Activated T-helper 1 cell treated with anti-CD3 and anti-CD28 coated beads, Interleukin-2, amount 50 U/mL, for 16 hours (primary cell): ENCODE data around the gene LYPD4.
A peak's percentile ranks its signal among the peaks of the same experiment; 100 is the strongest.

Experiments used
- DNase-seq, 2 donors: peaks; one replicate each; pipeline ENCODE4 v3.0.0-alpha.2; 2020; ENCODE audit warnings: low read depth in 1 of 2, low spot score in 1 of 2

The LYPD4 gene

GRCh38 chr19:41844601-41845000, at the start of gene LYPD4:
Gene LYPD4, minus strand, starts transcription at chr19:41844683. Its CDS starts 5,398 bp downstream, at chr19:41839285.
- no peak for DNase-seq

- no peak for DNase-seq
Observed at GRCh38 chr19:41893899-41894298, 49.4 kb upstream of the LYPD4 start.

DNA sequence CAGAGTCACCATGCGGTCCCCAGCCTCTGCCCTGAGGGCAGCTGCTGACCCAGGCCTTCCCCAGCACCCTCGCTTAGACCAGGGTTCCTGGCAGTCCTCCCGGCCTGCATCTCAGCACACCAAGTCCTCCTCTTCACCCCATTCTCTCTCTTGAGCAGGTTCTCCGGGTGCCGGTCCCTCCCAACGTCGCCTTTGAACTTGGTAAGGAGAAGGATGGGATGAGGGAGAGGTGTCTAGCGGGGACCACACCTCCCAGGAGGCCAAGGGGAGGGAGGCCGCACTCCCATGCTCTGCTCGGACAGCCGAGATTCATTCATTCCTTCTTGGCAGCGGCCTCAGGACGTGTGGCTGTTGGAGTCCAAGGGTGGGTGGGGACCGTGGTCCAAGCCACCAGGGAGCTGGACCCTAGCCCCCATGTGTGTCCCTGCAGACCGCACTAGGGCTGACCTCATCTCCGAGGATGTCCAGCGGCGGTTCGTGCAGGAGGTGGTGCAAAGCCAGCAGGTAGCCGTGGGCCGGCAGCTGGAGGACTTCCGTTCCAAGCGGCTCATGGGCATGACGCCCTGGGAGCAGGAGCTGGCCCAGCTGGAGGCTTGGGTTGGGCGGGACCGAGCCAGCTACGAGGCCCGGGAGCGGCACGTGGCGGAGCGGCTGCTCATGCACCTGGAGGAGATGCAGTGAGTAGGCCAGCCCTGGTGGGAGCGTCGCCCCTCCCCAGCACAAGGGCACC, 47.9 kb upstream of the LYPD4 start:
- no peak for DNase-seq

- DNase-seq: no peak
Observed at GRCh38 chr19:41890936-41891335, 46.5 kb upstream of the LYPD4 start.

GRCh38 chr19:41889896-41890295, 45.4 kb upstream of the LYPD4 start:
- no peak for DNase-seq

DNA sequence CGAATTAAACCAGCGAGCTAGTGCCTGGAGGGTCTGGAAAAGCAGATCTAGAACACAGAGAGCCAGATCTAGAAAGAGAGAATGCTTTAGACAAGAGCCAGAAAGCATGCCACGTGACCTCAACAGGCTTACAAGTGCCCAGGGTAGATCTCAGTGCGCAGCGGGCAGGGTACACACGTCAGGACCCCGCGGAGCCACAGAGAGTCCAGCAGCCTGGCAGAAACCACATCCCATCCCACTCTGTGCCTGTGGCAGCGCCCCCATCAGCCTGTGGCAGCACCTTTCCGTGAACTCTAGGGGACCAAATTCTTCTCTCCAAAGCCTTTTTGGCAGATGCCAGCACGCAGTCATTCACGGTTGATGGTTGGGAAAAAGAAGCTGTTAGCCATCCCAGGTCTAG, 44.4 kb upstream of the LYPD4 start:
- DNase-seq: no peak

DNA sequence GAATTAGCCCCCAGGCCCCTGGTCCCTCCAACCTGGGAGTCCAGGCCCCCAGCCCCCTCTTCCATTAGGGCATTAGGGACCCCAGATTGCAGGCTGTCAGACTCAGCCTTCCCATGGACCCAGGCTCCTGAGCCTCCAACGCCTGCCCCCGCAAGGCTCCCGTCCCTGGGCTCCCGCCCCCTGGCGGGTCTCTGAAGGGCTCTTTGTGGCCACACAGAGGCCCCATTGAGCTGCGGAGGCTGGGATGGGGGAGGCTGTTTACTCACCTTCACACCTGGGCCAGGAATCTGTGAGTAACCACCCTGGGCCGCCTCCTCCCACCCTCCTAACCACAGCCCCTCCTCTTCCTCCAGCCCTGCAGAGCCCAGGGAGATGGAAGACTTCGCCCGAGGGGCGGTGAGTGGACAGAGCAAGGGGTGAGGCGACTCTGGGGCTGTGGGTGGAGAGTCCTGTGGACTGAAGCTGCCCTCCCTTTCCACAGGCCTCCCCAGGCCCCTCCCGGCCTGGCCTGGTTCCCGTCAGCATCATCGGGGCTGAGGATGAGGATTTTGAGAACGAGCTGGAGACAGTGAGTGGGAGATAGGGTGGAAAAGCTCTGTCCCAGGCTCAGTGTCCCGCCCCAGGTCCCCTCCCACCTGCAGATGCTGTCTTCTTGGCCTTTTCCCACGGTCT, 43.4 kb upstream of the LYPD4 start:
- peak; percentile 75 to 81 for DNase-seq

GRCh38 chr19:41886761-41887710, 42.6 kb upstream of the LYPD4 start:
- peak; percentile 26 to 52 for DNase-seq

- DNase-seq: peak; percentile 76 to 78
Observed at GRCh38 chr19:41883821-41884733, 39.6 kb upstream of the LYPD4 start.

- DNase-seq: no peak
Observed at GRCh38 chr19:41883463-41883820, 39.0 kb upstream of the LYPD4 start.

DNA sequence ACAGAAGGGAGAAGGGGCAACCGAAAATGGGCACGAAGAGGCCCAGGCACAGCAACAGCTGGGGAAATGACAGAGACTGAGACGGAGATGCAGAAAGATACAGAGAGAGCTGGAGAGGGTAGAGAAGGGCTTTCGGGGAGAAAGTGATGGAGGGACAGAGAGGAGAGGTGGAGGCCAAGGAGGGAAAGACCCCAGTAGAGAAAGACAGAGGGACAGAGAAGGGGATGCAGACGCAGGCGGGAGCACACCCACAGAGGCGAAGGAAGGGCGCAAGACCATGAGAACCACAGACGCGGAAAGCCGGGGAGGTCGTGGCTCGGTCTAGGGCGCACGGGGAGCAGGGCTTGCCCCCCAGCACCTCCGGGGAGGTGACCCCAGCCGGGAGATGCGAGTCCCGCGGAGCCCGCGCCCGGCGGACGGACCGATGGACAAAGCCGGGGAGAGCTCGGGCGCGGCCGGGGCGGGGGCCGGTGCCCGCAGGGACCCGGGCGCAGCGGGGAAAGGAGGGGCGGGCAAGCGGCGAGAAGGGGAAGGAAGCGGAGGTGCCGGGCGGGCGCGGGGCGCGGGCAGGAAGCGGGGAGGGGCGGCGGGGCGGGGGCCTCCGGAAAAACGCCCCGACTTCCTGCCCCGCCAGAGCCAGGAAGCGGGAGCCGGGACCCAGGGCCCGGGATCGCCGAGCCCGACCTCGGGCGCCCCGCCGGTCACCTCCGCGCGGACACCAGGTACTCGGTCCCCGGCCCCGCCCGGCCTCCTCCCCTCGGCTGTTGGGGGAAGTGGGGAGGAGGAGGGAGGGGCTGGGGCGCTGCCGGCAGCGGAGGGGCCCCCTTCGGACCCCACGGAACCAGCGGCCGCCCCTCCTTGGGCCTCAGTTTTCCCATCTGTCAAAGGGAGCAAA, 38.3 kb upstream of the LYPD4 start, which contains the start of gene ARHGEF1:
TSS of gene ARHGEF1 (plus strand) at position 617 of the 895 bp plus-strand sequence. CDS start 4,899 bp downstream, outside the sequence.
- DNase-seq: peak; percentile 44 to 47

GRCh38 chr19:41880329-41880708, 35.8 kb upstream of the LYPD4 start:
- DNase-seq: no peak

DNA sequence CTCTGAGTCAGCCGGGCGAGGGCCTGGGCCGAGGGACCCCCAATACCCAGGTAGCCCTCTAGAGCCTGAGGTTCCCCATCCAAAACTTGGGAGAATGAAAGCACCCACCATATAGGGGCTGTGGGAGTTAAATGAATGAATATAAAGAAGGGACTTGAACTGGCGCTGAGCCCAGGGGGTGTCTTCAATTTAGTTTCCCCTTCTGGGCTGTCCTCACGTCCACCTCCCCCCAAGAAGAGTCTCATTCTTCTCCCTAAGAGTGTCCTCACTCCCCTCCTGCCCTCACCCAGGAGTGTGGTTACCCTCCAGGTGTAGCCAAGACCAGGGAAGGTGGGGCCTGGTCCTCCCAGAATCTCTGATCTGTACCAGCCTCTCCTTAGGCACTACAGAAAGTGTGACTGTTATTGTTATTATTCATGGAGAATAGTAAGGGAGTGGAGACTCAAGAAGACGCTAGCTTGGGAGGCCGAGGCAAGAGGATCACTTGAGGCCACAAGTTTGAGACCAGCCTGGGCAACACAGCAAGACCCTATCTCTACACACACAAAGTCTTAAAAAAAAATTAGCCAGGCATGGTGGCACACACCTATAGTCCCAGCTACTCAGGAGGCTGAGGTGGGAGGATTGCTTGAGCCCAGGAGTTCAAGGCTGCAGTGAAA, 35.3 kb upstream of the LYPD4 start:
- no peak for DNase-seq

DNA sequence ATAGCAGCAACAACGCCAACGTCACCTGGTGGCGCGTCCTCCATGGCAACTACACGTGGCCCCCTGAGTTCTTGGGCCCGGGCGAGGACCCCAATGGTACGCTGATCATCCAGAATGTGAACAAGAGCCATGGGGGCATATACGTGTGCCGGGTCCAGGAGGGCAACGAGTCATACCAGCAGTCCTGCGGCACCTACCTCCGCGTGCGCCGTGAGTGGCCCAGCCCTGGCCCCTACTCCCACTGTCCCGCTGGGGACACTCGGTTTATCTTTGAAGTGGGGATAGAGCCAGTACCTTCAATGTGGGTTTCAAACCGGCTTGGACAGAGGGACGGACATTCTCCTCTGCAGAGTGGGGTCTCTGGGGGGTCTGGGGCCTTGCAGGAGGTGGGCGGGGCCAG, 34.6 kb upstream of the LYPD4 start:
- DNase-seq: no peak

GRCh38 chr19:41877916-41878905, 33.7 kb upstream of the LYPD4 start:
- no peak for DNase-seq

DNA sequence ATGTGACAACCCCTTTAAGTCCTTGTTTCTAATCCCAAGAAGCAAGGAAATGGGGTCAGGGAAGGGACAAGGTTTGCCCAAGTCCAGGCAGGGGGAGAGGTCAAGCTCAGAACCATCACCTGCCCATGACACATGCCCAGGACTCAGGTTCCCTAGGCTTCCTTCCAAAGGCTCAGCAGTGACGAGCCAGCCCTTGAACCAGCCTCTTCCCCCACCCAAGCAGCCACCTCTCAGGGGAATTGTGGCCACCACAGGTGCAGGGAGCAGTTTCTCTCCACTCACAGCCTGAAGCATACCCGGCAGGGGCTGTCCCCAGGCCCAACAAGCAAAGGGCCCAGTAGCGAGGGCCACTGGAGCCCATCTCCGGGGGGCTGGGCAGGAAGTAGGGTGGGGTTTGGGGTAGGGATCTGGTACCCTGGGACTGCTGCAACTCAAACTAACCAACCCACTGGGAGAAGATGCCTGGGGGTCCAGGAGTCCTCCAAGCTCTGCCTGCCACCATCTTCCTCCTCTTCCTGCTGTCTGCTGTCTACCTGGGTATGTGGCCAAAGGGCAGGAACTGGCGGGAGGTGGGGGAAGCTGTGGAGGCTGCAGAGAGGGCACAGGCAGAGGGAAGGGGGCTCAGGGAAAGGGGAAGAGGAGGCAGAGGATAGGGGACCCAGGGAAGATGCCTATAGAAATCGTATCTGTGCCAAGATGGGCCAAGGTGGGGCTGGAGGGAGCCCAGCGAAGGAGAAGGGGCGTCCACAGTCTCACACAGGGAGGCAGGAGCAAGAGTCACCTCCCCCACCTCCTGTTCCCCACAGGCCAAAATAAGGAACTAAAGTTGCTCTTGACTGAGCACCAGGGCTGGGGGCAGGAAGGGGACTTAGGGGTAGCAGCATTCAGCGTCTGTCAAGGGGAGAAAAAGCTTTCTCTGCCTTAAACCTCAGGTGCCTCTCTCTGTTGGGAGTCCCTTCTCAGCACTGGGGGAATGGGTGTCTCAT, 32.7 kb upstream of the LYPD4 start, which contains the start of gene CD79A:
TSS of gene CD79A (plus strand) at position 433 of the 986 bp plus-strand sequence. CDS start at position 459, 26 bp downstream.
- DNase-seq: no peak
